ENCODE results near the gene OR13A1. TPM values are rescaled to one million over a fixed set of nuclear protein-coding genes. Genes with fewer than 3 reads are reported as not detected.
"Not testable (repeated sequence)": the region's sequence is repeated elsewhere in the genome, so short reads cannot be mapped to it uniquely, and the experiment has no call there.

Gene OR13A1
- total RNA-seq (2014; rRNA removed; shearing (Covaris generic)): not detected in 2 replicates
- not detected in 2 replicates for polyA plus RNA-seq (2014; cell fraction: nucleus; rRNA removed)

- DNase-seq (ENCODE audit: extremely low read depth, low read depth): no peak
Measured at GRCh38 chr10:45315508-45315907, at the start of gene OR13A1. TSS of gene OR13A1 (minus strand) at chr10:45315608. CDS start at chr10:45304422, 11,186 bp downstream.

GRCh38 chr10:45361983-45362799 lies 46.8 kb upstream of the OR13A1 start:
- not testable (repeated sequence) for DNase-seq (ENCODE audit: extremely low read depth, low read depth)

GRCh38 chr10:45358961-45359360 lies 43.6 kb upstream of the OR13A1 start:
- not testable (repeated sequence) for DNase-seq (ENCODE audit: extremely low read depth, low read depth)

DNA sequence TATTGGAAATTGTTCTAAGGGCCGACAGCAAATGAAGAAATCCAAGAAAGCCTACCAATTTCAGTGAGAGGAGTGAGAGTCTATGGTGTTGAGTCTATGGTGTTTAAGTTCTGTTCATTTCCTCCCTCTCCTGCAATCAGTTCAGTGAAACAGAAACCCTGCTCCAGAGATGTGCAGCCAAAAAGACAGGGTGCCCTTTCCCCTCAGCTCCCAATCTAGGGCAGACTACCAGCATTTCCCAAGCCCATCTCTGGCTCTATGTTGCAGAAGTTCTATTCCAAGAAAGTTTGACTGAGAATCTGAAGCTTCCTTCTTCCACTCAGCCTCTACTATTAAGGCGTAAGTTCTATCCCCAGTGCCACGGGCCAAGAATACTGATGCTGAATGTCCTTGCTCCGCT lies 40.1 kb upstream of the OR13A1 start:
- no peak for DNase-seq (ENCODE audit: extremely low read depth, low read depth)

- DNase-seq (ENCODE audit: extremely low read depth, low read depth): no peak
Measured at GRCh38 chr10:45354261-45354660, 38.9 kb upstream of the OR13A1 start.

GRCh38 chr10:45353186-45353585 lies 37.8 kb upstream of the OR13A1 start:
- no peak for DNase-seq (ENCODE audit: extremely low read depth, low read depth)

- not testable (repeated sequence) for DNase-seq (ENCODE audit: extremely low read depth, low read depth)
Measured at GRCh38 chr10:45348196-45348765, 32.9 kb upstream of the OR13A1 start.

DNA sequence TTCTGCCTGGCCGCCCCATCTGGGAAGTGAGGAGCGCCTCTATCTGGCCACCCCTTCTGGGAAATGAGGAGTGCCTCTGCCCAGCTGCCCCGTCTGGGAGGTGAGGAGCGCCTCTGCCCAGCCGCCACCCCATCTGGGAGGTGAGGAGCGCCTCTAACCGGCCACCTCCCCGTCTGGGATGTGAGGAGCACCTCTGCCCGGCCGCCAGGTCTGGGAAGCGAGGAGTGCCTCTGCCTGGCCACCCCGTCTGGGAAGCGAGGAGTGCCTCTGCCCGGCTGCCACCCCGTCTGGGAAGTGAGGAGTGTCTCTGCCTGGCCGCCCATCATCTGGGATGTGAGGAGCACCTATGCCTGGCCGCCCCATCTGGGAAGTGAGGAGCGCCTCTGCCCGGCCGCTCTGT lies 32.1 kb upstream of the OR13A1 start:
- not testable (repeated sequence) for DNase-seq (ENCODE audit: extremely low read depth, low read depth)

- DNase-seq (ENCODE audit: extremely low read depth, low read depth): not testable (repeated sequence)
Measured at GRCh38 chr10:45346652-45347335, 31.4 kb upstream of the OR13A1 start.

DNA sequence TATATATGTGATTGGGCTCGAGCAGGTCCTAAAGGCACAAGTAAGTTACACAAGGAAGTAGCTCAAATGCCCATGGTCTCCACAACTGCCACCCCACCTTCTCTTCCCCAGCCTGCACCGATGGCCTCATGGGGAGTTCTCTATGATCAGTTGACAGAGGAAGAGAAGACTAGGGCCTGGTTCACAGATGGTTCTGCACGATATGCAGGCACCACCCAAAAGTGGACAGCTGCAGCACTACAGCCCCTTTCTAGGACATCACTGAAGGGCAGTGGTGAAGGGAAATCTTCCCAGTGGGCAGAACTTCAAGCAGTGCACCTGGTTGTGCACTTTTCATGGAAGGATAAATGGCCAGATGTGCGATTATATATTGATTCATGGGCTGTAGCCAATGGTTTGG lies 25.0 kb upstream of the OR13A1 start:
- DNase-seq (ENCODE audit: extremely low read depth, low read depth): not testable (repeated sequence)

GRCh38 chr10:45339894-45340293 lies 24.5 kb upstream of the OR13A1 start:
- DNase-seq (ENCODE audit: extremely low read depth, low read depth): no peak

GRCh38 chr10:45331824-45332223 lies 16.4 kb upstream of the OR13A1 start:
- not testable (repeated sequence) for DNase-seq (ENCODE audit: extremely low read depth, low read depth)

DNA sequence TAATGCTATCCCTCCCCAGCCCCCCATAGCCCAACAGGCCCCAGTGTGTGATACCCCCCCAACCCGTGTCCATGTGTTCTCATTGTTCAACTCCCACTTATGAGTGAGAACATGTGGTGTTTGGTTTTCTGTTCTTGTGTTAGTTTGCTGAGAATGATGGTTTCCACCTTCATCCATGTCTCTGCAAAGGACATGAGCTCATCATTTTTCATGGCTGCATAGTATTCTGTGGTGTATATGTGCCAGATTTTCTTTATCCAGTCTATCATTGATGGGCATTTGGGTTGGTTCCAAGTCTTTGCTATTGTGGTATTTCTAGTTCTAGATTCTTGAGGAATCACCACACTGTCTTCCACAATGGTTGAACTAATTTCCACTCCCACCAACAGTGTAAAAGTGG lies 11.5 kb upstream of the OR13A1 start:
- not testable (repeated sequence) for DNase-seq (ENCODE audit: extremely low read depth, low read depth)

- no peak for DNase-seq (ENCODE audit: extremely low read depth, low read depth)
Measured at GRCh38 chr10:45325116-45325515, 9.7 kb upstream of the OR13A1 start.

GRCh38 chr10:45319702-45320101 lies 4.3 kb upstream of the OR13A1 start:
- no peak for DNase-seq (ENCODE audit: extremely low read depth, low read depth)

- no peak for DNase-seq (ENCODE audit: extremely low read depth, low read depth)
Measured at GRCh38 chr10:45313264-45313873, 2.0 kb downstream of the OR13A1 start.

GRCh38 chr10:45308707-45309106 lies 6.7 kb downstream of the OR13A1 start:
- no peak for DNase-seq (ENCODE audit: extremely low read depth, low read depth)

DNA sequence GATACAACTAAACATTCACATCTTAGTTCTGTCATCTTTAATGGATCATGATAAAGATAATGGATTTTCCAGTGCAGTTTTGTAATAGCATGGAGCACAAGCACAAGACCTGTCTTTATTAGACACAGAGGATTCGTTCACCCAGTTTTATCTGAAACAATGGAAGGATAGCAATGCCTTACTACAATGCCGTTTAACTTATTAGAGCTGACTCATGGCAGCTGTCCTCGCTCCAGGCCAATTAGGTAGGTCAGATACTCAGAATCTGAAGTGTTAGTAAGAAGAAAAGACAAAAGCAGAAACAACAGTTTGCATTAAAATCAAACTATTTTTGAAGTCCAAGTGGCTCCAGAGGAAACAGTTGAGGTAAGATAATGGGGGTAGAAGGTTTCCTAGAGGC lies 12.8 kb downstream of the OR13A1 start:
- DNase-seq (ENCODE audit: extremely low read depth, low read depth): no peak

DNA sequence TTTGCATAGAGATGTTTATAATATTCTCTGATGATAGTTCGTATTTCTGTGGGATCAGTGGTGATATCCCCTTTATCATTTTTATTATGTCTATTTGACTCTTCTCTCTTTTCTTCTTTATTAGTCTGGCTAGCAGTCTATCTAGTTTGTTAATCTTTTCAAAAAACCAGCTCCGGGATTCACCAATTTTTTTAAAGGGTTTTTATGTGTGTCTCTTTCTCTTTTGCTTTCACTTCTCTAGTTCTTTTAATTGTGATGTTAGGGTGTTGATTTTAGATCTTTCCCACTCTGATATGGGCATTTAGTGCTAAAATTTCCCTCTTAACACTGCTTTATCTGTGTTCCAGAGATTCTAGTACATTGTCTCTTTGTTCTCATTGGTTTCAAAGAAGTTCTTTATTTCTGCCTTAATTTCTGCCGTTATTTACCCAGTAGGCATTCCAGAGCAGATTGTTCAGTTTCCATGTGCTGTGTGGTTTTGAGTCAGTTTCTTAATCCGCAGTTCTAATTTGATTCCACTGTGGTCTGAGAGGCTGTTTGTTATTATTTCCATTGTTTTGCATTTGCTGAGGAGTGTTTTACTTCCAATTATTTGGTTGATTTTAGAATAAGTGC lies 17.0 kb downstream of the OR13A1 start:
- not testable (repeated sequence) for DNase-seq (ENCODE audit: extremely low read depth, low read depth)

- DNase-seq (ENCODE audit: extremely low read depth, low read depth): no peak
Measured at GRCh38 chr10:45294681-45295080, 20.7 kb downstream of the OR13A1 start.

GRCh38 chr10:45286980-45287379 lies 28.4 kb downstream of the OR13A1 start:
- DNase-seq (ENCODE audit: extremely low read depth, low read depth): no peak

Data from NCI-H460 (cell line).